CD4-positive, alpha-beta memory T cell (primary cell): ENCODE measurements around the gene AZIN2. TPM values are rescaled to one million over a fixed set of nuclear protein-coding genes. Genes with fewer than 3 reads are reported as not detected.

Source experiments
- CTCF ChIA-PET: fragments of 350-600 bp; sonication (Branson Sonifier 250); formaldehyde crosslinking; loops from one replicate; lab custom pipeline; 2021; ENCODE audit warnings: inconsistent platforms; ENCODE audit not compliant: partially characterized antibody; lab: Charles Lee
- POLR2A ChIA-PET: fragments of 350-600 bp; sonication (Branson Sonifier 250); formaldehyde crosslinking; loops from one replicate; lab custom pipeline; 2021; ENCODE audit not compliant: partially characterized antibody; lab: Charles Lee
- DNase-seq, 5 donors: peaks; one replicate each; pipeline versions ENCODE4 v3.0.0 to v3.0.0-alpha.2; 2020 to 2022; ENCODE audit warnings: mixed read lengths in 1 of 5
- H3K27ac ChIP-seq: one replicate; pipeline ENCODE4 v1.7.0; 2013; ENCODE audit warnings: low read depth, low read length
- H3K27me3 ChIP-seq: 2 replicates; pipeline ENCODE4 v1.7.0; 2013; ENCODE audit warnings: mild to moderate bottlenecking, low read length, moderate library complexity; ENCODE audit not compliant: insufficient read depth
- H3K36me3 ChIP-seq: 2 replicates; pipeline ENCODE4 v1.7.0; 2013; ENCODE audit warnings: mild to moderate bottlenecking, low read length, moderate library complexity; ENCODE audit not compliant: insufficient read depth
- H3K4me1 ChIP-seq: 2 replicates; pipeline ENCODE4 v1.7.0; 2013; ENCODE audit warnings: mild to moderate bottlenecking, low read length, moderate library complexity; ENCODE audit not compliant: insufficient read depth
- H3K4me3 ChIP-seq, 2 donors: one replicate each; pipeline ENCODE4 v1.7.0; 2013; ENCODE audit warnings: low read length in 2 of 2, mild to moderate bottlenecking in 1 of 2
- H3K9me3 ChIP-seq, 2 donors: one replicate each; pipeline ENCODE4 v1.7.0; 2013; ENCODE audit warnings: low read length in 2 of 2, control low read depth in 1 of 2; ENCODE audit not compliant: control insufficient read depth in 1 of 2
- H3K27ac Mint-ChIP-seq, 7 donors: one replicate each; pipeline ENCODE4 v1.8.0; 2020 to 2021; ENCODE audit warnings: mixed read lengths in 7 of 7, mild to moderate bottlenecking in 6 of 7, inconsistent platforms in 3 of 7, moderate library complexity in 3 of 7
- H3K27me3 Mint-ChIP-seq, 2 donors: one replicate each; pipeline ENCODE4 v1.8.0; 2020 to 2021; ENCODE audit warnings: mixed read lengths in 2 of 2
- H3K36me3 Mint-ChIP-seq, 2 donors: one replicate each; pipeline ENCODE4 v1.8.0; 2020 to 2021; ENCODE audit warnings: mixed read lengths in 2 of 2, inconsistent platforms in 1 of 2, mild to moderate bottlenecking in 1 of 2
- H3K4me1 Mint-ChIP-seq, 4 donors: one replicate each; pipeline ENCODE4 v1.8.0; 2020 to 2021; ENCODE audit warnings: mixed read lengths in 4 of 4, mild to moderate bottlenecking in 1 of 4
- H3K4me3 Mint-ChIP-seq, 8 donors: one replicate each; pipeline ENCODE4 v1.8.0; 2020 to 2021; ENCODE audit warnings: mixed read lengths in 8 of 8, mild to moderate bottlenecking in 7 of 8, moderate library complexity in 6 of 8, inconsistent platforms in 3 of 8
- H3K9me3 Mint-ChIP-seq, 8 donors: one replicate each; pipeline ENCODE4 v1.8.0; 2020 to 2021; ENCODE audit warnings: mixed read lengths in 8 of 8, mild to moderate bottlenecking in 5 of 8, inconsistent platforms in 3 of 8, moderate library complexity in 1 of 8
- intact Hi-C: fragments of 100-400 bp; cut with micrococcal nuclease; formaldehyde crosslinking; loops from one replicate; pipeline ENCODE4 v1.15.1; 2023
- polyA plus RNA-seq, 2 donors: library from polyadenylated mRNA; unstranded; fragments of 300-500 nt; fragmentation: Illumina TruSeq; gene quantifications; one replicate each; pipeline ENCODE4 v1.2.3, GENCODE V29; 2021
- total RNA-seq, 2 experiments: library from RNA; stranded (reverse); gene quantifications; one replicate each; pipeline ENCODE4 v1.2.3, GENCODE V29; 2021

The AZIN2 gene
- total and polyA plus RNA-seq, 4 experiments from 2014 or later: 5.4 to 8.0 (median 6.8) TPM

DNA sequence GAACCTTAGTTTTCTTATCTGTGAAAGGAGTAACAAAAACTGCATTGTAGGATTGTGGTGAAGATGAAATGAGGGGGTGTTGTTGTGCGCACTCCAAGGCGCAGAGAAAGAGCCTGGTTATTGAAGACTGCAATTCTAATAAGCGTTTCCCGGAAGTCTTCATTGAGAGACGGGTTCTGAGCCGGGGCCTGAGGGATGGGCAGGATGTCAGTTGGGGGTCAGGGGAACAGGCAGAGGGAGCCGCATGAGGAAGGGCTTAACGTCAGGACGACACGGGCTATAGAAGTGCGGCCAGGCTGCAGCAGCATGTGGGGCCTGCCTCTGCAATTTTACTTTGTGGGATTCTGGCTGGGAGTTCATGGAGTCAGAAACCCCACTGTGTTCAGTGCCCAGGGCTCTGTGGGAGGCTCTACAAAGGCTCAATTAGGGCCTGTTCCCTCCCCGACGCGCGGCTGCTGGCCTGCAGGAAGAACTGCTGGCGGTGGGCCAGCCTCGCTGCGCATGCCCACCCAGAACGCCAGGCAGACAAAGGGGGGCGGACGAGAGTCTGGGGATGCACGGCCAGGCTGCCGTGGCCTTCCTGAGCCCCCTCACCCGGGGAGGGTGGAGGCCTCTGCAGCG lies 80.2 kb downstream of the AZIN2 start:
- H3K9me3 Mint-ChIP-seq: no peaks in the 10 kb centered on the region
- no peak overlapping the region for H3K4me3 ChIP-seq
- H3K4me1 Mint-ChIP-seq: peaks cover 0 to 4% (median 2%) of the 10 kb centered on the region in 4 donors
- peaks cover 13% of the 10 kb centered on the region for H3K36me3 ChIP-seq
- no peaks in the 10 kb centered on the region for H3K27me3 ChIP-seq
- no peak overlapping the region for H3K27ac ChIP-seq
- no peaks in the 10 kb centered on the region for H3K4me1 ChIP-seq
- H3K27me3 Mint-ChIP-seq: no peaks in the 10 kb centered on the region
- ChIA-PET POLR2A (no interaction called here), CTCF (no interaction called here)
- H3K27ac Mint-ChIP-seq: peak overlapping the region in 2 of 7 donors; percentile 20 to 65
- no peak overlapping the region for H3K4me3 Mint-ChIP-seq
- no peaks in the 10 kb centered on the region for H3K9me3 ChIP-seq
- H3K36me3 Mint-ChIP-seq: peaks cover 27 to 45% of the 10 kb centered on the region in 2 donors
- no peak for DNase-seq
- intact Hi-C loops: no loop called here

DNA sequence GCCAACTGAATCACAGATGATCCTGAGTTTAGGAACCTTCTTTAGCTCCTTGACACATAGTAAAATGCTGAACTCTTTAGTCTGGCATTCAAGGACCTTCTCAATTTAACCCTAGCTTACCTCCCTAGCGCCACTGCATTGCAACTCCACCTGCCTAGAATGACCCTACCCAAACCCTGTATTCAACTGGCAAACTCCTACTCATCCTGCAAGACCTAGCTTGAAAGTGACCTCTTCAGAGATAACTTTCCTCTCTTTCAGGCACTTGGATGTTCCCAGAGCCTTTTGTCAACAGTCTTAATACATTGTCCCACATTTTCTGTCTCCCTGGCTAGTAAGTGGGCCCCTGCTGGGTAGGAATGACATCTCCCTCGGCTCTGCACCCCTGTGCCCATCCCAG lies 81.2 kb downstream of the AZIN2 start:
- peaks cover 11% of the 10 kb centered on the region for H3K36me3 ChIP-seq
- ChIA-PET POLR2A (no interaction called here), CTCF (interaction anchor here (1.3 kb wide), 1 partner anchor 16 kb away, joined by 3 read pairs; no protein-coding TSS in a partner anchor)
- no peak for DNase-seq
- Mint-ChIP-seq H3K36me3 (peaks cover 25 to 37% of the 10 kb centered on the region in 2 donors), H3K4me3 (no peak overlapping the region), H3K4me1 (peaks cover 0 to 4% (median 3%) of the 10 kb centered on the region in 4 donors), H3K27me3 (no peaks in the 10 kb centered on the region), H3K9me3 (no peaks in the 10 kb centered on the region), H3K27ac (peak overlapping the region in 3 of 7 donors; percentile 5 to 28 (median 10))
- H3K27me3 ChIP-seq: no peaks in the 10 kb centered on the region
- intact Hi-C loops: no loop called here
- no peak overlapping the region for H3K4me3 ChIP-seq
- no peaks in the 10 kb centered on the region for H3K9me3 ChIP-seq
- no peaks in the 10 kb centered on the region for H3K4me1 ChIP-seq
- no peak overlapping the region for H3K27ac ChIP-seq

DNA sequence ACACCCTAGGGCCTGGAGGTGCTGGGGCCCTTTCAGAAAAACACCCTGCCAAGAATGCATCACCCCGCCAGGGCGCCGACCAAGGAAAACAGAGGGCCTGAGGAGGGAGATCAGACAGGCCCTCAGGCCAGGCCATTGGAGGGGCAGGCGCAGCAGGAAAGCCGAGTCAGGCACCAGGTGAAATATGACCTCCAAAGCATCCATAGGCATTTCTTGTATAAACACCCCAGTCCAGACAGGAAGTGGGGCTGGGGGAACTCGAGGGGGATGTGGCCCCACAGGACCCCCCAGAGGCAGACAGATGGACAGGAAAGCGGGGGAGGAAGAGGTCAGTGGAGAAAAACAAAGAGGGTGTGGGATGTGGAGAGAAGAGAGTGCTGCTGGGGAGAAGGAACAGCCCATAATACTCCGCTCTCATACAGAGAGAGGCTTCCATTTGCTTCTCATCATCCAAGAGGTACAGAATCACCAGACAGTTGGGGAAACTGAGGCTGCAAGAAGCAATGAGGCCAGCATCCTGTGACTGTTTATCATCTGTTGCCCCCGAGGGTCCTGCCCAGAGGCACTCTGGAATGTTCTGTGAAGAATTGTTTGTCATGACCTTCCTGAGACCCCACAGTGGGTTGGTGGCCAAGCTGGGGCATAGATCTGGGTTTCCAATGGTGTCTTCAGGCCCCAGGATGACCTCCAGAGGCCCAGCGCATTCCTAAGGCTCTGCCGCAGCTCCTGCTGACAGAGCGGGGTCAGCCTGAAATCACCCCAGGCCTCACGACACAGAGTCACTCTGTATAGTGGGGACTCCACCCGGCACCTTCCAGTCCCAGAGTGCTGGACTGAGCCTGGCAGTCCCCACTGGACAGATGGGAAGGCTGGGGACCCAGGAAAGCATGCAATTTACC lies 82.9 kb downstream of the AZIN2 start:
- peak overlapping the region in 1 of 7 donors; percentile 55 for H3K27ac Mint-ChIP-seq
- POLR2A ChIA-PET: interaction anchor here (0.6 kb wide), 1 partner anchor 11 kb away, joined by 3 read pairs; no protein-coding TSS in a partner anchor
- intact Hi-C loops: no loop called here

DNA sequence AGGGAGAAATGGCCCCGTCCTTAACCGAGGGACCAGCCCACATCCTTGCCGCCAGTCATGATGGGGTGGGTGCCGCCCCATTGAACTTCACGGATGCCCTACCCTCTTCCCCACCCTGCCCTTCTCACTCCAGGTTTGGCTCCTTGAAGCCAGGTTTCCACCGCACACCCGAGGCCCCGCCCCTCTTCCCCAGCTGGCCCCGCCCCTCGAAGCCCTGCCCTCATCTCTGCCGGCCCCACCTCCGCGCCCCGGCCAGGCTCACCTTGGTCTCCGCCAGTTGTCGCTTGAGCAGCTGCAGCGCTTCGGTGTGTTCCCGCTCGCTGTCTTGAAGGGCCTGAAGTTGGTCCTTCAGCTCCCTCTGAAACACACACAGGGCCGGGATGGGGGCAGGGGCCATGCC lies 84.3 kb downstream of the AZIN2 start:
- Mint-ChIP-seq H3K27me3 (no peaks in the 10 kb centered on the region), H3K4me1 (peaks cover 0 to 7% (median 6%) of the 10 kb centered on the region in 4 donors), H3K9me3 (no peaks in the 10 kb centered on the region), H3K36me3 (peaks cover 20 to 36% of the 10 kb centered on the region in 2 donors), H3K27ac (no peak overlapping the region), H3K4me3 (no peak overlapping the region)
- Histone ChIP-seq H3K36me3 (peaks cover 9% of the 10 kb centered on the region), H3K4me3 (no peak overlapping the region), H3K27me3 (no peaks in the 10 kb centered on the region), H3K4me1 (no peaks in the 10 kb centered on the region), H3K27ac (no peak overlapping the region), H3K9me3 (no peaks in the 10 kb centered on the region)
- ChIA-PET CTCF (no interaction called here), POLR2A (interaction anchor here (1.2 kb wide), 1 partner anchor 15 kb away, joined by 3 read pairs; no protein-coding TSS in a partner anchor)
- intact Hi-C loops: no loop called here
- DNase-seq: no peak

More for the DNA sequence above, 82.9 kb downstream of the AZIN2 start:
- Histone ChIP-seq H3K27ac (no peak overlapping the region), H3K9me3 (no peaks in the 10 kb centered on the region), H3K4me1 (no peaks in the 10 kb centered on the region), H3K27me3 (no peaks in the 10 kb centered on the region), H3K4me3 (no peak overlapping the region), H3K36me3 (peaks cover 9% of the 10 kb centered on the region)
- Mint-ChIP-seq H3K4me1 (peaks cover 0 to 5% (median 4%) of the 10 kb centered on the region in 4 donors), H3K4me3 (no peak overlapping the region), H3K36me3 (peaks cover 25 to 39% of the 10 kb centered on the region in 2 donors), H3K27me3 (no peaks in the 10 kb centered on the region), H3K9me3 (no peaks in the 10 kb centered on the region)
- no peak for DNase-seq
- CTCF ChIA-PET: no interaction called here

DNA sequence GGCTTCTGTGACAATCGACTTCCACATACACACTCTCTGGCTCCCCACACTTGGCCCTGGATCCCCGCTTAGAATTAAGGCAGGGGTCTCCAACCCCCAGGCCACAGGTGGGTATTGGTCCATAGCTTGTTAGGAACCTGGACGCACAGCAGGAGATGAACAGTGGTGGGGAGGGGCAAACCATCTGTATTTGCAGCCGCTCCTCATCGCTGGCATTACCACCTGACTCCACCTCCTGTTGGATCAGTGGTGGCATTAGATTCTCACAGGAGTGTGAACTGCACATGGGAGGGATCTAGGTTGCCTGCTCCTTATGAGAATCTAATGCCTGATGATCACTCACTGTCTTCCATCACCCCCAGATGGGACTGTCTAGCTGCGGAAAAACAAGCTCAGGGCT lies 84.9 kb downstream of the AZIN2 start:
- peaks cover 0 to 8% (median 7%) of the 10 kb centered on the region in 4 donors for H3K4me1 Mint-ChIP-seq
- H3K4me3 ChIP-seq: no peak overlapping the region
- H3K36me3 ChIP-seq: peaks cover 9% of the 10 kb centered on the region
- H3K9me3 Mint-ChIP-seq: no peaks in the 10 kb centered on the region
- no peak for DNase-seq
- CTCF ChIA-PET: no interaction called here
- H3K36me3 Mint-ChIP-seq: peaks cover 20 to 41% of the 10 kb centered on the region in 2 donors
- no peaks in the 10 kb centered on the region for H3K4me1 ChIP-seq
- H3K27ac ChIP-seq: no peak overlapping the region
- intact Hi-C loops: no loop called here
- no peak overlapping the region for H3K4me3 Mint-ChIP-seq
- no peaks in the 10 kb centered on the region for H3K9me3 ChIP-seq
- H3K27me3 ChIP-seq: no peaks in the 10 kb centered on the region
- POLR2A ChIA-PET: interaction anchor here (1.2 kb wide), 1 partner anchor 15 kb away, joined by 3 read pairs; no protein-coding TSS in a partner anchor
- peak overlapping the region in 2 of 7 donors; percentile 2 to 64 for H3K27ac Mint-ChIP-seq
- no peaks in the 10 kb centered on the region for H3K27me3 Mint-ChIP-seq

DNA sequence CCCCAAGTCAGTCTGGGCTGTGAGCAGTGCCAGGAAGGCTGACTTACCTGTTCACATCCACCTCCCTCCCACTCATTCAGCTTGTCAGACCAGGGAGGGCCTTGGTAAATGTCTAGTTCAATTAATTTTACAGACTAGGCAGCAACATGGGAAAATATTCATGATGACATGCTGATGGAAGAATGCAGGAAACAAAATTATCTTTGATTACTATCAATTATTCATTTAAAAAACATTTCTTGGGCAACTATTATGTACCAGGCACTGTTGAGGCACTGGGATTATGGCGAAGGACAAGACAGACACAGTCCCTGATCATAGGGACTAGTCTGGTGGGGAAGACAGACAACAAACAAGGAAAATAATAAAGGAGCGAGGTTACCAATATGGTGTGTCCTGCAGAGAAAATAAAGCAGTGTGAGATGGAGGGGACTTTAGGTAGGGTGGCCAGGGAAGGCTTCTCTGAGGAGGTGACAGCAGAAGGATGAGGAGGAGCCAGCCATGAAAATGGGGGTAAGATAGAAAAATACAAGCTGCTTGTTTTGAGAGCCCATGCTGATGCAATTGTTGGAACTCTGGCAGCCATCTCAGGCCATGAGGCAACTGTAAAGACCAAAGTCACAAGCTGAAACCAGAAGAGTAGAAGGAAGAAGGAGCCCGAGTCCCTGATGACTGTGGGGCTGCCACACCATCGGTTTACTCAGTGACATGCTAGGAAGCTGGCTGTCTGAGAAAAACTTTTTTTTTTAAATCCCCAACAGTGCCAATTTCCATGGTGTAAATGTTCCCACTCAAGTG lies 86.9 kb downstream of the AZIN2 start:
- Histone ChIP-seq H3K27me3 (no peaks in the 10 kb centered on the region), H3K4me1 (peaks cover 7% of the 10 kb centered on the region), H3K9me3 (no peaks in the 10 kb centered on the region), H3K27ac (no peak overlapping the region), H3K4me3 (no peak overlapping the region), H3K36me3 (peaks cover 13% of the 10 kb centered on the region)
- H3K27me3 Mint-ChIP-seq: no peaks in the 10 kb centered on the region
- H3K4me3 Mint-ChIP-seq: no peak overlapping the region
- intact Hi-C loops: no loop called here
- peaks cover 11 to 25% (median 11%) of the 10 kb centered on the region in 4 donors for H3K4me1 Mint-ChIP-seq
- no peak for DNase-seq
- H3K27ac Mint-ChIP-seq: peak overlapping the region in 1 of 7 donors; percentile 57
- H3K36me3 Mint-ChIP-seq: peaks cover 16 to 43% of the 10 kb centered on the region in 2 donors
- H3K9me3 Mint-ChIP-seq: no peaks in the 10 kb centered on the region
- CTCF ChIA-PET: no interaction called here
- POLR2A ChIA-PET: no interaction called here
